Gastrocnemius medialis (tissue), 4 donors: ENCODE data around the gene KPNA3.

Experiments used
- POLR2A ChIP-seq, 2 donors: fragments of 450-650 bp; IDR thresholded peaks; one replicate each; pipeline ENCODE4 v1.6.1; 2017; ENCODE audit warnings: antibody characterized with exemption in 2 of 2, mild to moderate bottlenecking in 2 of 2, moderate library complexity in 2 of 2
- TF ChIP-seq, protein P1 (sequence below), 5 experiments: fragments of 450-650 bp in 3 of 5; fragments of 200-600 bp in 2 of 5; sonication (generic) in 2 of 5; IDR thresholded peaks in 4 of 5; conservative IDR thresholded peaks in 1 of 5; 1 replicate in 4 of 5; 2 replicates in 1 of 5; pipeline ENCODE4 v1.5.1; 2016 to 2019; ENCODE audit warnings: antibody characterized with exemption in 5 of 5, mild to moderate bottlenecking in 3 of 5, moderate library complexity in 3 of 5

DNA sequence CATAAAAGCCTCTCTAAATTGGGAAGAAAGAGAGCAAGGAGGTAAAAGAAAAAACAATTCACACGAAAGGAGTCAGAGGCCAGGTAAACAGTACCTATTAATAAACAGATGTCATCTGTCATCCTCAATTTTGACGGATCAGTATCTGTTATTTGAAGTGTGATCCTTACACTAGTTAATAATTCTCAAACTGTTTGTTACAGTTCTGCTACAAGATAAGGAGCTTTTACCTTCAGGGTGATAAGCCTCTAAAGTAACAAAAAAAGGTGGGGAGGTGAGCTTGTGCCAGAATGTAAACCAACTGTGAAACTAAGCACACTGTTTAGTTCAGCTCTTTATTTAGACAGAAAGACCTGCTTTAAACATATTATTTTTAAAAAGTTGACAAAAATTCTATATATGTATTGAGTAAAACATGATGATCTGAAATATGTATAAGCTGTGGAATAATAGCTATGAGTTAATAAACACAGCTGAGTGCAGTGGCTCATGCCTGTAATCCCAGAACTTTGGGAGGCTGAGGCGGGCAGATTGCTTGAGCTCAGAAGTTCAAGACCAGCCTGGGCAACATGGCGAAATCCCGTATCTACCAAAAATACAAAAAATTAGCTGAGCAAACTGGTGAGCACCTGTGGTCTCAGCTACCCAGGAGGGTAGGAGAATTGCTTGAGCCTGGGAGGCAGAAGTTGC lies 52.8 kb downstream of the KPNA3 start:
- TF ChIP-seq, protein P1, sequence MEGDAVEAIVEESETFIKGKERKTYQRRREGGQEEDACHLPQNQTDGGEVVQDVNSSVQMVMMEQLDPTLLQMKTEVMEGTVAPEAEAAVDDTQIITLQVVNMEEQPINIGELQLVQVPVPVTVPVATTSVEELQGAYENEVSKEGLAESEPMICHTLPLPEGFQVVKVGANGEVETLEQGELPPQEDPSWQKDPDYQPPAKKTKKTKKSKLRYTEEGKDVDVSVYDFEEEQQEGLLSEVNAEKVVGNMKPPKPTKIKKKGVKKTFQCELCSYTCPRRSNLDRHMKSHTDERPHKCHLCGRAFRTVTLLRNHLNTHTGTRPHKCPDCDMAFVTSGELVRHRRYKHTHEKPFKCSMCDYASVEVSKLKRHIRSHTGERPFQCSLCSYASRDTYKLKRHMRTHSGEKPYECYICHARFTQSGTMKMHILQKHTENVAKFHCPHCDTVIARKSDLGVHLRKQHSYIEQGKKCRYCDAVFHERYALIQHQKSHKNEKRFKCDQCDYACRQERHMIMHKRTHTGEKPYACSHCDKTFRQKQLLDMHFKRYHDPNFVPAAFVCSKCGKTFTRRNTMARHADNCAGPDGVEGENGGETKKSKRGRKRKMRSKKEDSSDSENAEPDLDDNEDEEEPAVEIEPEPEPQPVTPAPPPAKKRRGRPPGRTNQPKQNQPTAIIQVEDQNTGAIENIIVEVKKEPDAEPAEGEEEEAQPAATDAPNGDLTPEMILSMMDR (IDR thresholded peaks at IDR 0.05 in 4 of 5, conservative IDR thresholded peaks at IDR 0.05 in 1 of 5) = no peak
- TF ChIP-seq POLR2A (IDR thresholded peaks at IDR 0.05) = no peak
